GM13976 (cell line): ENCODE measurements around the gene BCL6B.
A peak's percentile ranks its signal among the peaks of the same experiment; 100 is the strongest.

Experiments
- DNase-seq: peaks from one replicate; pipeline ENCODE4 v3.0.0; 2012; ENCODE audit warnings: low spot score
- in situ Hi-C: fragments of 300-500 bp; cut with MboI; formaldehyde crosslinking; loops from one replicate; pipeline ENCODE4 v1.12.0; 2022; ENCODE audit warnings: low sequenced_read_pairs, mixed read lengths, inconsistent platforms; ENCODE audit not compliant: unreplicated experiment
- TF ChIP-seq, protein P1 (sequence below): IDR thresholded peaks from 2 replicates; pipeline ENCODE4 v1.5.1; 2012; ENCODE audit warnings: borderline replicate concordance, mild to moderate bottlenecking; ENCODE audit not compliant: insufficient read depth; ENCODE audit errors: extremely low read depth, missing control alignments, control extremely low read depth

BCL6B gene

DNA sequence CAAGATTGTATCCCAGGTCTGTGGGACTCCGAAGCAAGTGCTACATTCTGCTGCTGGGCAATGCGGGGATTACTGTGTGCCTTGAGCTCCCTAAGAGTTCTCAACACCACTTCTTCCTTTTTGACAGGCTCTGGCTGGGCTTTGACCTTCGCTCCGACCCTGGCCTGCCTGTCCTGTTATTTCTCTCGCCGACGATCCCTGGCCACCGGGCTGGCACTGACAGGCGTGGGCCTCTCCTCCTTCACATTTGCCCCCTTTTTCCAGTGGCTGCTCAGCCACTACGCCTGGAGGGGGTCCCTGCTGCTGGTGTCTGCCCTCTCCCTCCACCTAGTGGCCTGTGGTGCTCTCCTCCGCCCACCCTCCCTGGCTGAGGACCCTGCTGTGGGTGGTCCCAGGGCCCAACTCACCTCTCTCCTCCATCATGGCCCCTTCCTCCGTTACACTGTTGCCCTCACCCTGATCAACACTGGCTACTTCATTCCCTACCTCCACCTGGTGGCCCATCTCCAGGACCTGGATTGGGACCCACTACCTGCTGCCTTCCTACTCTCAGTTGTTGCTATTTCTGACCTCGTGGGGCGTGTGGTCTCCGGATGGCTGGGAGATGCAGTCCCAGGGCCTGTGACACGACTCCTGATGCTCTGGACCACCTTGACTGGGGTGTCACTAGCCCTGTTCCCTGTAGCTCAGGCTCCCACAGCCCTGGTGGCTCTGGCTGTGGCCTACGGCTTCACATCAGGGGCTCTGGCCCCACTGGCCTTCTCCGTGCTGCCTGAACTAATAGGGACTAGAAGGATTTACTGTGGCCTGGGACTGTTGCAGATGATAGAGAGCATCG is 15.4 kb downstream of the BCL6B start:
- in situ Hi-C loops = loop anchor here (25.0 kb wide), 1 partner anchor 249 kb away; the partner anchor contains the start of genes SLC2A4 and YBX2
- TF ChIP-seq, protein P1, sequence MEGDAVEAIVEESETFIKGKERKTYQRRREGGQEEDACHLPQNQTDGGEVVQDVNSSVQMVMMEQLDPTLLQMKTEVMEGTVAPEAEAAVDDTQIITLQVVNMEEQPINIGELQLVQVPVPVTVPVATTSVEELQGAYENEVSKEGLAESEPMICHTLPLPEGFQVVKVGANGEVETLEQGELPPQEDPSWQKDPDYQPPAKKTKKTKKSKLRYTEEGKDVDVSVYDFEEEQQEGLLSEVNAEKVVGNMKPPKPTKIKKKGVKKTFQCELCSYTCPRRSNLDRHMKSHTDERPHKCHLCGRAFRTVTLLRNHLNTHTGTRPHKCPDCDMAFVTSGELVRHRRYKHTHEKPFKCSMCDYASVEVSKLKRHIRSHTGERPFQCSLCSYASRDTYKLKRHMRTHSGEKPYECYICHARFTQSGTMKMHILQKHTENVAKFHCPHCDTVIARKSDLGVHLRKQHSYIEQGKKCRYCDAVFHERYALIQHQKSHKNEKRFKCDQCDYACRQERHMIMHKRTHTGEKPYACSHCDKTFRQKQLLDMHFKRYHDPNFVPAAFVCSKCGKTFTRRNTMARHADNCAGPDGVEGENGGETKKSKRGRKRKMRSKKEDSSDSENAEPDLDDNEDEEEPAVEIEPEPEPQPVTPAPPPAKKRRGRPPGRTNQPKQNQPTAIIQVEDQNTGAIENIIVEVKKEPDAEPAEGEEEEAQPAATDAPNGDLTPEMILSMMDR = no peak
- no peak for DNase-seq

DNA sequence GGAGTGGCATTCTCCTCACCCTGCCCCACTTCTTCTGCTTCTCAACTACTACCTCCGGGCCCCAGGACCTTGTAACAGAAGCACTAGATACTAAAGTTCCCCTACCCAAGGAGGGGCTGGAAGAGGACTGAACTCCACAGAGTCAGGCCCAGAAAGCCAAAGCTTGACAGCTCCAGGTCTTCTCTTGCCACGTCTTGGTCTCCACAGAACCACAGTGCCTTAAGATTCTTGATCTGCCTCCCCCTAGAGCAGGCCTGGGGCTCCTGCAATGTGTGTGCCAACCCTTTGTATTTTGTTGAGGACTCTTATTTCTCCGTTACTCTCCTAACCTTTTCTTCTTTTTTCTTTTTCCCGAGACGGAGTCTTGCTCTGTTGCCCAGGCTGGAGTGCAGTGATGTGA is 17.0 kb downstream of the BCL6B start:
- DNase-seq = no peak
- TF ChIP-seq, protein P1 = no peak
- in situ Hi-C loops = loop anchor here (25.0 kb wide), 1 partner anchor 247 kb away; the partner anchor contains the start of genes SLC2A4 and YBX2

DNA sequence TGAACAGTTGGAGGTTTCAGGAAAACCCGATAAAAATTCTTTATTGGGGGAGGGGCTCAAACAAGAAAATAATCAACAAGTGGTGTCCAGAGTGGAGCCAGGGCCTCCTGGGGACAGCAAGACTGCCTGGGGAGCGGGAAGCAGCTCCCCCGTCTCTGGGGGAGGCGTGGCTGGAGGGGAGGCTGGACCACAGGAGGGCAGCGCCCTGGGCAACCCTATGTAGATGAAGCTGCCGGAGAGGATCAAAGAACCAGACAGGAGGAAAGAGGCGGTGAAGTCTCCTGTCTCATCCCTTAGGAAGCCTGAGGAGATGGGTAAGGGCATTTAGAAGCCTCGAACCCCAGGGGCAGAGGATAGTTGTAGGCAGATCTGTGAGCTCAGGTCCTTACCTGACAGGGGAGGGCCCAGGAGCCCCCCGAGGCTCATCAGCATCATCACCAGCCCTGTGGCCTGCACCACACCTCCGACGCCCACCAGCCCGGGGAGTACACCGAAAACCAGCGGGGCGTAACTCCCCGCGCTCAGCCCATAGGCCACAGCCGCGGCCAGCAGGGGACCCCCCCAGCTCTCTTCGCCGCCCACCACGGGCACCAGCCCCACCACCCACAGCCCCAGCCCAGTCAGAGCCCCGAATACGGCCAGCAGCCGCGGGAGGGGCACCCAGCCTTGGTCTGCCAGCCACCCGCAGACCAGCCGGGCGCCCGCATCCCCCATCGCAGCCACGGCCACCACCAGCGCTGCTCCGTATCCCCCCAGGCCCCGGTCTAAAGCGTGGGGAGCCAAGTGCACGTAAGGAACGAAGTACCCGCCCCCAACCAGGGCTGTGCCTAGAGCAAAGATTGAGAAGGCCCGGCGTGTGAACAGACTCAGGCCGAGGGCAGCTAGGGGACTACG is 19.0 kb downstream of the BCL6B start:
- in situ Hi-C loops = loop anchor here (25.0 kb wide), 1 partner anchor 245 kb away; the partner anchor contains the start of genes SLC2A4 and YBX2
- TF ChIP-seq, protein P1 = no peak
- peak; percentile 63 for DNase-seq

DNA sequence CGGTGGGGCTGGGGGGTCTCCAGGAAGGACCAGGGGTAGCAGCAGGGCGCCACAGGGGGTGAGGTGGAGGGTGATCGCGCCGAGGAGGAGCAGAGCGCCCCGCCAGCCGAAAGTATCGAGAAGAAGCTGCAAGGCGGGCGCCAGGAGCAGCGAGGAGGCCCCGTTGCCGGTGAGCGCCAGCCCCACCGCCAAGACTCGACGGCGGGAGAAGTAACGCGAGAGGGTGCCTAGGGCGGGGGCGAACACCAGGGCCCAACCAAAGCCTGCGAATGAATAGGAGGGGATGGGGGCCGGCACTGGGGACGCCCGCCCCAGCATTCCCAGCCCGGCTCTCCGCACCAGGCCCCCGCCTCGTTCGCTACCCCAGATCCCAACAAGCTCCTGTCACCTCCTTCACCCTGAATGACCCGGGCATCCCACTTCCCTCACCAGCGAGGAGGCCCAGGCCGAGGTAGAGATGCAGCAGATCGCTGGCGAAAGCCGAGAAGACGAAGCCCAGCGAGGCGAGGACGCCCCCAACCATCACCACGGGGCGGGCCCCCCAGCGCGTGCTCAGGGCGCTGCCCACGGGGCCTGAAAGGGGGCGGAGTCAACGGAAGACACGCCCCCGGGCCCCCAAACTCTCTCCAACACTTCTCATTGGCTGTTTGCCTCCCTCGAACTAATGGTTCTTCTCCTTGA is 19.8 kb downstream of the BCL6B start:
- TF ChIP-seq, protein P1 = no peak
- peak; percentile 78 for DNase-seq
- in situ Hi-C loops = loop anchor here (25.0 kb wide), 1 partner anchor 245 kb away; the partner anchor contains the start of genes SLC2A4 and YBX2

DNA sequence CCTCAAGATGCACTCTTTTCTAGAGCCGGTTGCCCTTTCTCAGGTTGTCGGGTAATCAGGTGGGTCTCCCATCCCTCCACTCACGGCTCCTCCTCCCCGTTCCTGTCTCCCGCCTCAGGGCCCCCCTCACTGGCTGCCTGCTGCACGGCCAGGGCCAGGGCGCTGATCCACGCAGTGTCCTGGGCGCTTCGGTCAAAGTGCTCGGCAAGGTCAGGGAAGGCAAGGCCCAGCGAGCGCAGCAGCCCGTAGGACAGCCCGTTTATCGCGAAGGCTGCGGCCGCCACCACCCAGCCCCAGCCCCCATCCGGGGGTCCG is 20.3 kb downstream of the BCL6B start:
- in situ Hi-C loops = loop anchor here (25.0 kb wide), 1 partner anchor 244 kb away; the partner anchor contains the start of genes SLC2A4 and YBX2
- DNase-seq = no peak
- TF ChIP-seq, protein P1 = no peak
